Cardiac muscle cell (in vitro differentiated cells and primary cell): ENCODE data around the gene SLC16A10. TPM values are rescaled to one million over a fixed set of nuclear protein-coding genes. Genes with fewer than 3 reads are reported as not detected.

Source experiments
- DNase-seq, 2 donors: peaks; one replicate each; pipeline versions ENCODE4 v3.0.0 to v3.0.0-alpha.2; 2010 to 2017; ENCODE audit warnings: low read depth in 1 of 2, low spot score in 1 of 2
- H3K27ac ChIP-seq: fragments of 200-600 bp; sonication (generic); 2 replicates; pipeline ENCODE4 v1.5.1; 2016
- H3K27me3 ChIP-seq: fragments of 200-600 bp; sonication (generic); 2 replicates; pipeline ENCODE4 v1.6.0; 2016; ENCODE audit warnings: control low read depth
- H3K36me3 ChIP-seq: fragments of 200-600 bp; sonication (generic); 2 replicates; pipeline ENCODE4 v1.5.1; 2016; ENCODE audit warnings: control low read depth
- H3K4me1 ChIP-seq: fragments of 200-600 bp; sonication (generic); 2 replicates; pipeline ENCODE4 v1.8.1; 2017; ENCODE audit warnings: low read depth, mild to moderate bottlenecking, mixed run types
- H3K4me3 ChIP-seq: fragments of 200-600 bp; sonication (generic); 2 replicates; pipeline ENCODE4 v1.5.1; 2016; ENCODE audit warnings: mild to moderate bottlenecking
- H3K9me3 ChIP-seq: fragments of 200-600 bp; sonication (generic); 2 replicates; pipeline ENCODE4 v1.5.1; 2017; ENCODE audit warnings: low read depth, mild to moderate bottlenecking, control low read depth
- polyA plus RNA-seq: library from polyadenylated mRNA; unstranded; fragments of >200 nt; fragmentation: Nextera tagmentation; extraction: Ambion mirVana; gene quantifications from 2 replicates; pipeline ENCODE4 v1.2.1, GENCODE V29; 2016
- total RNA-seq: library from RNA; depleted of rRNA; stranded (reverse); fragments of >200 nt; gene quantifications from 2 replicates; pipeline ENCODE4 v1.2.3, GENCODE V29; 2016
- TF ChIP-seq, protein P1 (sequence below): IDR thresholded peaks from 2 replicates; pipeline ENCODE4 v1.5.1; 2012; ENCODE audit warnings: low read depth, mild to moderate bottlenecking, low read length

The SLC16A10 gene
- total and polyA plus RNA-seq, 2 experiments from 2014 or later, result 8.1 to 21.4 TPM

DNA sequence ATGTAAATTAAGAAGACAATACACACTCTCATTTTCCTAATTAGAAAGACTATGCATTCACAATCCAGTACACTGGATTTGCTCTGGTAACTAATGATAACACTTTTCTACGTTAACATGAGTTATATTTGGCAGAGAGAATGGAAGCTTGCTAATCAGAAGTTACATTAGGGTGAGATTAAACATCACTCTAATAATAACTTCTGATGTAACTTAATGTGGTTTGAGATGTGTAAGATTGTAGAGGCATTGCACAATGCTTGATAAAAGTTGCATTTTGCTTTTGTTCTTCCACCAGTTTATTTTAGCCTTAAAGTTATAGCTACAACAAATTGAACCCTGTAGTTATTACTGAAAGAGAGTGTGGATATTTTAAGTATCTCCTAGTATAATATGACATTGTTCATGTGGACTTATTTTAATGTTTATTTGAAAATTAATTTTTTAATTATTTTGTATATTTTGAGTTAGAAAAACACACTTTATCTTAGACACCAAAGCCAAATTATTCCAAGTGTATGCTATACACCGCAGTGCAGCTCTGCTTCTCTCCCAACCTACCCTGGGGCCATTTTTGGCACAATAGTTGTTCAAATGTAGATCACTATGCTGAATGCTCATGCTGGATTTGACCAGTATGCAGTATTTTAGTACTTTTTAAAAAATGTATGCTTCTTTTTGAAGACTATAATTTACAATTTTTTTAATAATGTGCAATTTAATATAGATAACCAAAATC, 143.2 kb downstream of the SLC16A10 start:
- H3K27me3 ChIP-seq, result no peaks in the 10 kb centered on the region
- TF ChIP-seq, protein P1, sequence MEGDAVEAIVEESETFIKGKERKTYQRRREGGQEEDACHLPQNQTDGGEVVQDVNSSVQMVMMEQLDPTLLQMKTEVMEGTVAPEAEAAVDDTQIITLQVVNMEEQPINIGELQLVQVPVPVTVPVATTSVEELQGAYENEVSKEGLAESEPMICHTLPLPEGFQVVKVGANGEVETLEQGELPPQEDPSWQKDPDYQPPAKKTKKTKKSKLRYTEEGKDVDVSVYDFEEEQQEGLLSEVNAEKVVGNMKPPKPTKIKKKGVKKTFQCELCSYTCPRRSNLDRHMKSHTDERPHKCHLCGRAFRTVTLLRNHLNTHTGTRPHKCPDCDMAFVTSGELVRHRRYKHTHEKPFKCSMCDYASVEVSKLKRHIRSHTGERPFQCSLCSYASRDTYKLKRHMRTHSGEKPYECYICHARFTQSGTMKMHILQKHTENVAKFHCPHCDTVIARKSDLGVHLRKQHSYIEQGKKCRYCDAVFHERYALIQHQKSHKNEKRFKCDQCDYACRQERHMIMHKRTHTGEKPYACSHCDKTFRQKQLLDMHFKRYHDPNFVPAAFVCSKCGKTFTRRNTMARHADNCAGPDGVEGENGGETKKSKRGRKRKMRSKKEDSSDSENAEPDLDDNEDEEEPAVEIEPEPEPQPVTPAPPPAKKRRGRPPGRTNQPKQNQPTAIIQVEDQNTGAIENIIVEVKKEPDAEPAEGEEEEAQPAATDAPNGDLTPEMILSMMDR, result no peak
- H3K4me3 ChIP-seq, result no peak overlapping the region
- H3K27ac ChIP-seq, result no peak overlapping the region
- H3K36me3 ChIP-seq, result no peaks in the 10 kb centered on the region
- H3K4me1 ChIP-seq, result no peaks in the 10 kb centered on the region
- DNase-seq, result peak in 1 of 2 donors; percentile 81
- H3K9me3 ChIP-seq, result no peaks in the 10 kb centered on the region

DNA sequence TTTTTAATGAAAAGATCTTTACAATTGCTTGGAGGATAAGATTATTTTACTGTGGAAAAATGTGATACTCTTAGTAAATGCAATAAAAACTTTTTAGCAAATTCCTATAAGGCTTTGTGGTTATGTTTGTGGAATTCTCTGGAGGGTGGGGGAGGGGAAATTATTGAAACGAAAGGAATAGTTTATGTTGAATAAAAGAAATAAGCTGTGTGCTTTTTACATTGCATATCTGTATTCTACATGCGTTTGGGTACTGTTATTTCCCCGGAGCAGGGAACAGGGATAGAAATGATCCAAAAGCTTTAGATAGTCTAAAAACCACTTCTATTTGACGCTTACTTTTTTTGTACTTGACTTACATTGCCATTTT, 143.8 kb downstream of the SLC16A10 start:
- H3K9me3 ChIP-seq, result no peaks in the 10 kb centered on the region
- H3K36me3 ChIP-seq, result no peaks in the 10 kb centered on the region
- no peak overlapping the region for H3K4me3 ChIP-seq

DNA sequence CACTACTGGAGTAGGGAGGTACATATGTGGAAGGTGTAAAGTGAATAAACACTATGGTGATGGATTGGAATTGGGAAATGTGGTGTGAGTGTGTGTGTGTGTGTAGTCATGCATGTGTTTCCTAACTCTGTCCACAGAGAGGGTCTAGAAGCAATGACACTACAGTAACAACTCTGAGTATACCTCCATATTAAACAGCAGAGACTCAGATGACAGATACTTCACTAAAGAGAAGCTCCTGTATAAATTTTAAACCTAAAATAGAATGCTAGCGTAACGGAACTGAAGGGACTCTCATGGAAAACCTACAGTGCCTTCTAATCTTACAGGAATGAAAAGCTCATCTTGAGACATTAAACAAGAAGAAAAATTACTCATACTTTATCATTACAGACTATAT, 150.5 kb downstream of the SLC16A10 start:
- Histone ChIP-seq H3K27ac (no peak overlapping the region), H3K4me1 (no peaks in the 10 kb centered on the region), H3K4me3 (no peak overlapping the region), H3K36me3 (no peaks in the 10 kb centered on the region), H3K27me3 (no peaks in the 10 kb centered on the region), H3K9me3 (no peaks in the 10 kb centered on the region)
- DNase-seq, result no peak
- TF ChIP-seq, protein P1, result no peak

More for the DNA sequence above, 143.8 kb downstream of the SLC16A10 start:
- no peak for DNase-seq
- H3K27me3 ChIP-seq, result no peaks in the 10 kb centered on the region
- H3K4me1 ChIP-seq, result no peaks in the 10 kb centered on the region
- TF ChIP-seq, protein P1, result no peak
- no peak overlapping the region for H3K27ac ChIP-seq

- TF ChIP-seq, protein P1, result no peak
- H3K4me1 ChIP-seq, result no peaks in the 10 kb centered on the region
- H3K27me3 ChIP-seq, result no peaks in the 10 kb centered on the region
- DNase-seq, result no peak
- no peaks in the 10 kb centered on the region for H3K9me3 ChIP-seq
- H3K4me3 ChIP-seq, result no peak overlapping the region
- H3K36me3 ChIP-seq, result no peaks in the 10 kb centered on the region
- H3K27ac ChIP-seq, result no peak overlapping the region
These were observed 151.3 kb downstream of the SLC16A10 start for GRCh38 chr6:111238464-111239119.

DNA sequence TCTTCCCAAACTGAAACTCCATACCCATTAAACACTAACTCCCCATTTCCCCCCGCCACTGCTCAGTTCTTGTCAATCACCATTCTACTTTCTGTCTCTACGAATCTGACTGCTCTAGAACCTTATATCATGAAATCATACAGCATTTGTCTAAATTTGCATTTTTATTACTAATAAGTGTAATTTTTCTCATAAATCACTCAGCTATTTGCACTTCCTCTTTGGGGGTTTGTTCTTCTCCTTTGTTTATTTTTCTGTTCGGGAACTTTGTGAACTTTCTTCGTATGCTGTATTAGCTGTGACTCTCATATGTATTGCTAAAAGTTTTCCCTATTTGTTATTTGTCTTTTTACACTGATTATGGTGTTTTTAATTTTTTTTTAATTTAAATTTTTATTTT, 152.2 kb downstream of the SLC16A10 start:
- Histone ChIP-seq H3K9me3 (no peaks in the 10 kb centered on the region), H3K4me3 (no peak overlapping the region), H3K27me3 (no peaks in the 10 kb centered on the region), H3K36me3 (no peaks in the 10 kb centered on the region), H3K27ac (no peak overlapping the region), H3K4me1 (no peaks in the 10 kb centered on the region)
- TF ChIP-seq, protein P1, result no peak
- no peak for DNase-seq
